Measurements from ENCODE around the gene SGCA.
A peak's percentile ranks its signal among the peaks of the same experiment; 100 is the strongest.

DNA sequence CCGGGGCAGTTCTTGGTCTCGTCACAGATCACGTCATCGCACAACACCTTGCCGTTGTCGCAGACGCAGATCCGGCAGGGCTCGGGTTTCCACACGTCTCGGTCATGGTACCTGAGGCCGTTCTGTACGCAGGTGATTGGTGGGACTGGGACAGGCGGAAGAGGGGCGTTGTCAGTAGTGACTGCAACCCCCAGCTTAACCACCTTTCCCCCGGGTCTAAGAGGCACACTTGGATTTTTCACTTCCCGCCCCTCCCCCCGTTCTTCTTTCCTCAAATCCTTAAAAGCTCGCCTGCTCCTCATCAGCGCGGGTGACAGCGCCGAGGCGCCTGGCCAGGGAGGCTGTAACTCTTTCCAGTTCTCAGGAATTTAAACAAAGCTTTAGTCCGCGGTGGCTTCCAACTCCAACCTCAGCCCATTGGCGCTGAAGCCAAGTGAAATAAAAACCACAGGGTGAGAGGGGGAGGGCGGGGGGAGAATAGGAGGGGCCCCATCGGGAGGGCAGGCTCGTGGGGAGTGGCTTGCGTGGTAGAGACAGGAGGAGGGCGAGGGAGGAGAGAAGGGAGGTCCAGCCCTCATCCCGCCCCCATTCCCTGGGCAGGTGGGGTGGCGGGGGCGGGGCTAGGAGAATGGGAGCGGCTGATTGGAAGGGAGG lies 34.1 kb downstream of the SGCA start:
- TF ChIP-seq POLR2A (IDR thresholded peaks at IDR 0.05): no peak
- TF ChIP-seq, protein P1, sequence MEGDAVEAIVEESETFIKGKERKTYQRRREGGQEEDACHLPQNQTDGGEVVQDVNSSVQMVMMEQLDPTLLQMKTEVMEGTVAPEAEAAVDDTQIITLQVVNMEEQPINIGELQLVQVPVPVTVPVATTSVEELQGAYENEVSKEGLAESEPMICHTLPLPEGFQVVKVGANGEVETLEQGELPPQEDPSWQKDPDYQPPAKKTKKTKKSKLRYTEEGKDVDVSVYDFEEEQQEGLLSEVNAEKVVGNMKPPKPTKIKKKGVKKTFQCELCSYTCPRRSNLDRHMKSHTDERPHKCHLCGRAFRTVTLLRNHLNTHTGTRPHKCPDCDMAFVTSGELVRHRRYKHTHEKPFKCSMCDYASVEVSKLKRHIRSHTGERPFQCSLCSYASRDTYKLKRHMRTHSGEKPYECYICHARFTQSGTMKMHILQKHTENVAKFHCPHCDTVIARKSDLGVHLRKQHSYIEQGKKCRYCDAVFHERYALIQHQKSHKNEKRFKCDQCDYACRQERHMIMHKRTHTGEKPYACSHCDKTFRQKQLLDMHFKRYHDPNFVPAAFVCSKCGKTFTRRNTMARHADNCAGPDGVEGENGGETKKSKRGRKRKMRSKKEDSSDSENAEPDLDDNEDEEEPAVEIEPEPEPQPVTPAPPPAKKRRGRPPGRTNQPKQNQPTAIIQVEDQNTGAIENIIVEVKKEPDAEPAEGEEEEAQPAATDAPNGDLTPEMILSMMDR (IDR thresholded peaks at IDR 0.05): peak in 1 of 6 experiments; percentile 4
